ENCODE results near the gene NKX1-1. TPM values are rescaled to one million over a fixed set of nuclear protein-coding genes. Genes with fewer than 3 reads are reported as not detected.
"Not testable (repeated sequence)": the region's sequence is repeated elsewhere in the genome, so short reads cannot be mapped to it uniquely, and the experiment has no call there.

NKX1-1 gene
- polyA plus RNA-seq, 10 donors, result not detected

DNA sequence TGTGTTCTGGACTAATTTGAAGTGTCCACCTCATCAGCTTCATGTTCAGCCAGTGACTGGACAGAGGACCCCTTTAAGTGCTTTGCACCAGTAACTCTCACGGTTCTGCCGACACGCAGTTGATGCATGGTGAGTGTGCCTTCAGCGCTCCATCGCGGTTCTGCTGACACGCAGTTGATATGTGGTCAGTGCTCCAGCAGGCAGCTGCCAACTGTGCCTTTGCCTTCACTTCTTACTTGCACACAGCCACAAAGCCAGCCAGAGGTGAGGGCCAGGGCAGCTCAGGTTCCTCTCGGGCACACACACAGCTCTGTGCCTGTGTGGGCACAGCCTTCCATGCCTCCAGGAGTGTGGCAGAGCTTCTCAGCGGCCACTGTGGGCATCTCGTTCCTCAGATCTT, 12.4 kb downstream of the NKX1-1 start:
- DNase-seq, result no peak

DNA sequence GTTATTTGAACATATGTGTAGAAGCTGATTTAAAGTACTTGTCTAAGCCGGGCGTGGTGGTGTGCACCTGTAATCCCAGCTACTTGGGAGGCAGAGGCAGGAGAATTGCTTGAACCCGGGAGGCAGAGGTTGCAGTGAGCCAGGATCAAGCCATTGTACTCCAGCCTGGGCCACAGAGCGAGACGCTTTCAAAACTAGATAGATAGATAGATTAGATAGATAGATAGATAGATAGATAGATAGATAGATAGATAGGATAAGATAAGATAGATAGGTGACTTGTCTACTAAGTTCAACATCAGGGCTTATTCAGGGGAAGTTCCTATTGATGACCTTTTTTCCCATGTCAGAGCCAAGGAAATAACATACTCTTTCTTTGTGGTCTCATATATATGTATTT, 12.9 kb downstream of the NKX1-1 start:
- not testable (repeated sequence) for DNase-seq

DNA sequence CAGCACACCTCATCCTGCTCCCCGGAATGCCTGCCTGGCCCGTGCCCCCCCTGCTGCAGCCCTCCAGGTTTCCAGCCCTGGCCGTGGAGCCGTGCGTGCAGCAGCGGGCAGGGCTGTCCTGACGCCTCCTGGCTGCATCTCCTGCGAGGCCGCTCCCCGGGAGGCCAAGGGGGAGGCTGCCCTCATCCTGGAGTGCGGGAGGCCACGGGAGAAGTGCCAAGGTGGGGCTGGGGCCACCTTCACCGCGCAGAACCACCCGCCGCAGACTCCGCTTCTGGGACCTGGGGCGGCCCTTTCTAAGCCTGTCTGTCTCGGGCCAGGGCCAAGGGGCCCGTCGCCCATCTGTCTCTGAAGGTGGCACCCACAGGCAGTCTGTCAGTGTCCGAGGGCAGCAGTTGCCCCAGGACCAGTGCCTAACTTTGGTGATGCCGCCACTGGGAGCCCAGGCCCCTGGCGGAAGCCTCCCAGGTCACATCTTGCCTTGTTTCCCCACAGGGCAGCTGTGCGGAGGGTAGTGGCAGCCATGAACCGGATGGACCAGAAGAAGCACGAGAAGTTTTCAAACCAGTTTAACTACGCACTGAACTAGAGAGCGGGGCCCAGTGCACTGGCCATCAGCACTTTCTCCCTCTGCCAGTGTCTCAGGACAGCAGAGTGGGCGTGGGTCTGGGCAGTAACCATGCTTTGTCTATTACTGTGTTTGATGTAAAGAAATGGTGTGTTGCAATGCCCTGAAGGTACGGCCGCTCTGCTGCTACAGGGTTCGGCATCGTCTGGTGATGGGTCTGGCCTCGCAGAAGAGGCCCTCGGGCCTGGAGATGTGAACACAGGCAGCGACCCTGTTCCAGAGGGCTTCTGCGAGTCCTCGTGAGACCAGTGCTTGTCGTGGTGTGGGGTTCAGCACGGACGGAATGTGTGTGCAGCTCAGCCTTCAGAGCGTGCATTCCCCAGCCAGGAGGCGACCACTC, 20.6 kb downstream of the NKX1-1 start:
- DNase-seq, result no peak

DNA sequence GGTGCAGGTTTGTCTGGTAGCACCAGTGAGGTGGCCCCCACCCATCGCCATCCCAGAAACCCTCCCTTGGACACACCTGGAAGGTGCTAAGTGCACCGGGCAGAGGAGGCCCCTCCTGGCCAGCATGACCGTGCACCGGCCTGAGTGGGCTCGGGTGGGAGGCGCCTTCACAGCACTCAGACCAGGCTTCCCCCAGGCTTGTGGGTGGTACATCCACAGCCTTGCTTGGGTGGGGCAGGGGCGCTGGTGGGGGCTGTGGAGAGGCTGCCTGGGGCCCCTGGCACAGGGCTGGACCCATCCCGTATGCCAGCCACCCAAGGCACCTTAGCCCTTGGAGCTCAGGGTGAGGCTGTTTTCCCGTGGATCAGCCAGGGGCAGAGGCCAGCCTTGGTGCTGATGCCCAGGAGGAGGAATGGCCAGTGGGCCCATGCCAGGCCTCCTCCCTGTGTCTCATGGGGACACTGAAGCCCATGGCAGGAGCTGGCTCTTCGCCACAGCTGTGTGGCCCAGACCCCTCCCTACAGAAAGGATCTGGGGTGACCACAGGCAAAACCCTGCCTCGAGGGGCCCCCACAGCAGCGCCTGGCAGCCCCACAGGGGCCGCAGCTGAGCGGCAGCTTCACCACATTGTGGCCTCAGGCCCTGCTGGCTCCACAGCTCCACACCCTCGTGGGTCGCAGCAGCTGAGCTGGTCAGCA, 21.4 kb downstream of the NKX1-1 start:
- DNase-seq, result no peak

DNA sequence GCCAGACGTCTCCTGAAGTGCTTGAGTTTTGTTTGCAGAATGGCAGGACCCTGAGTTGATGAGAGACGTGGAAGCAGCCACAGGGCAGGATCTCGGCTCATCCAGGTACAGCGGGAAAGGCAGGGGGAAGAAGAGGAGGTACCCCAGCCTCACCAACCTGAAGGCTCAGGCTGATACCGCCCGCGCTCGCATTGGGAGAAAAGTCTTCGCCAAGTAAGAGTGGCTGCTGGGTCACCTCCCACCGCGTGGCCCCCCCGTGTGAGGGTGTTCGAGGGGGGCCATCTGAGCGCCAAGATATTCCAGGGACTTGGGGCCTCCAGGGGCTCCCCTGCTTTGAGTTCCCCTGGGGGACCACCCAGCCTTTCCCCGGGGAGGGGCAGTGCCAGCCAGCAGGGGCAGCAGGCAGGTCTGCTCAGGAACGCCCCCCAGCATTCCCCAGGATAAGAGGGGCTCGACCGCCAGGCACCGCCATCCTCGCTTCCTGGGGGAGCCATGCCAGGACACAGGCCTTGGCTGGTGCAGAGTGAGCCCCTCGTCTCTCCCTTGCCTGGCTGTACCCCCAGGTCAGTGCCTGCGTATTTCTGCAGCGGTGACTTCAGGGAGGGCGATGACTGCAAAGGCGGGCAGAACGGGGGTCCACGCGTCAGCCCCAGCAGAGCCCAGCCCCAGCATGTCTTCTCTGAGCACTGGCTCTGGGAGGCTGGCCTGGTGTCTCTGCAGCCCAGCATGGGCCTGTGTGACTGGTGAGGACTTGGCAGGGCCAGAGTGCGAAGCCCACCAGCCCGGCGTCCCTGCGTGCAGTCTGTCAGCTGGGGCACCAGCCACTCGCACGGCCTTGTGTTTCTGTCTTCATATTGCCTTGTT, 22.3 kb downstream of the NKX1-1 start:
- DNase-seq, result no peak

DNA sequence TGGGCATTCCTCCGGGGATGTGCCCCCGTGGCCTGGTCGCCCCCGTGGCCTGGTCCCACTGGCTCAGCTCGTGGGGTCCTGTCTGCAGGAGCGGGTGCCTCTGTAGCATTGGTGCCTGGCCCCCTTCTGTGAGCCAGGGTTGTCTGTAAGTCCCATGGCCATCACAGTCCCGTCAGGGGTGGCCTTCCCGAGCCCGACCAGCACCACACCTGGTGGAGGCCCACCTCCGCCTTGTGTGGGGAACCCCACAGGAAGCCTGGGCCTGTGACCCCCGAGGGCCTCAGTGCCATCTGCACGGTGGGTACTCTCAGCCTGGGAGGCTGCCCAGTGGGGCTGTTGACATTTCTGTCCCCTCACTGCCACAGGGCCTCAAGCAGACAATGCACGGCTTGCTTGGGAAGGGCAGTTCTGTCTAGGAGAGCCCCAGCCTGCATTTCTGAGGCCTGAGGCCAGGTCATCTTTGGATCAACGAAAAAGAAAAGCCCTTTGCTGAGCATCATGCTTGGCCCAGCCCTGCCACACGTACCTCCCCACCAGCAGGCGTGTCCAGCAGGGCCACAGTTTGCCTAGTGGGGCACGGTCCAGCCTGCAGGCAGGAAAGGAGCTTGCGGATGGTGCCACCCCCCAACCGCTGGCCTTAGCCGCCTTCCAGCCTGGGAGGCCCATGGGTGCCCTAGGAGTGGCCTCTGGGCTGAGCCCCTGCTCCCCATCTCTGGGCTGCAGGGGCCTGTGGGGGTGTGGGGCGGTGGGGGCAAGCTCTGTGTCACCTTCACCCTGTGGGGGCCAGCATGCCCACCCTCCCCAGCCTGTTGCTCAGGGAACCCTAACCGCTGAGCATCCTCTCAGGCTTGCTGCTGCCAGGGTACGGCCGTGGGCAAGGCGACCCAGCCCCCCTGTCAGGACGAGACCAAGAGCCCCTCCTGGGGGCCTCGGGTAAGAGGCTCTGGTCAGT, 23.2 kb downstream of the NKX1-1 start:
- no peak for DNase-seq

DNA sequence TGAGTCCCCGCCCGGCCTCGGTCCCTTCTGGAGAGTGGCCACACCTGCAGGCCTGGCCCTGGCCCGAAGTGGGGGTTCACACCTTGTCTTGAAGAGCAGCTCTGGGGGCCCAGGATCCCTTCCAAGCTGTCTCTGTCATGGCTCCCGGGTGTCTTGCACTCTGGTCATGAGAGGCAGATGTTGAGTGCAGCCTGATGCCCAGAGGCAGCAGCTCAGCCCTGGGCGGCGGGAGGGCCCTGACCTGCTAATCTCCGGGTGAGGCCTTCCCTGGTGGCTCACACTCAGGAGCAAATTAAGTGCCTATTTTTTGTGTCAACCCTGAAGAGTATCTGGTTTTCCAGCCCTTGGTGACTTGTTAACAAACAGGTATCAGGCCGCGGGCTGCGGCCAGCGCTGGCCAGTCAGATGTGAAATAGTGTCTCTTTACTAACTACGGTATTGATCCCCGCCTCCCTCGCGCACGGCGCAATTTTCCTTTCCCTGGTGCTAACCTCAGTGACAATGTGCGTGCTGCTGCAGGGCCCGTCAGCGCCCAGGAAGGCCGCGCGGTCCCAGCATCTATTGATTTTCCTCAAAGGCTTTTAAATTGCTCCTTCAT, 24.2 kb downstream of the NKX1-1 start:
- DNase-seq, result no peak

DNA sequence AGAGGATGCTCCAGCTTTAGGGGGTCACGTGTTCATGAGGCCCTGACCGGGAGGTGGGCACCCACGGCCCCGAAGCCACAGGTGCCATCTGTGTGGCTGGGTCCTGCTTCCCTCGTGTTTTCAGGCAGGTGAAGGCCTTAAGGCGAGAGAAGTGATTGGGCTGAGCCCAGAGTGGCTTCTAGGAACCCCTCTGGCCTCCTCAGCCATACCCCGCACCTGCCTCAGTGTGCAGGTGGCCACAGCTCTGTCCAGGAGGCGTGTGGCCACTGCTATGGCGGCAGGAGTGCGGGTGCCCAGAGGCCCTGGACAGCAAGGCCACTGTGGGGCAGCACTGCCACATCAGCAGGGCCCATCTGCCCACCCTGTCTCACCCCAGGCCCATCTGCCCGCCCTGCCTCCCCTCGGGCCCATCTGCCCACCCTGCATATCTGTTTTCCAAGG, 25.0 kb downstream of the NKX1-1 start:
- DNase-seq, result no peak

DNA sequence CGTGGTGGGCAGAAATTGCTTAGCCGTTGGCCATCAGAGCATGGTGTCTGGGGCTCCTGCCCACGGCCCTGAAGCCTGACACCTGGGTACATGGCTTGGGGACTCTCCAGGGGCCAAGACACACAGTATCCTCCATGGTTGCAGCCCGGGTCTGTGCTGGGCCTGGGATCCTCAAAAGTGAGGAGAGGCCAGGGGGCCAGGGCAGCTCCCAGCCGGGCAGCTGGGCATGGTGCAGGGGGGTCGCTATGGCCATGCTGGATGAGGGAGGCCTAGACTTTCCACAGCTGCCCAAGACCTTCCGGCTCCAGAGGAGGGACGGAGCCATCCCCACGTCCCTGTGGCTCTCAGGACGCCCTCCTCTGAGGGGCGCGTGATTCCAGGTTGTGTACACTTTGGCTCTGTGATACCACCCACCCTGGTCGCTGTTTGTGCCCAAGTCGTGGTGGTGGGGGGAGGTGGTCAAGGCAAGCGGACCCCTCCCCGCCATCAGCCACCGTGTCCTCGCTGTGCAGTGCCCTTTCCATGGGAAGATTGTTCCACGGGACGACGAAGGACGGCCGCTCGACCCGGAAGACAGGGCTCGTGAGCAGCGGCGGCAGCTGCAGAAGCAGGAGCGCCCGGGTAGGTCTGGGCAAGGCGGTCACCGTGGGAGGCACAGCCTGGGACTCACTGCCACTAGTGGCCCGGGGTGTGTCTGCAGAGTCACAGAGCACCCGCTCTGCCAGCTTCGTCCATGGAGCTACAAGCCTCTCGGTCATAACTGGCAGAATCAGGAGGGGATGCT, 25.7 kb downstream of the NKX1-1 start:
- no peak for DNase-seq

DNA sequence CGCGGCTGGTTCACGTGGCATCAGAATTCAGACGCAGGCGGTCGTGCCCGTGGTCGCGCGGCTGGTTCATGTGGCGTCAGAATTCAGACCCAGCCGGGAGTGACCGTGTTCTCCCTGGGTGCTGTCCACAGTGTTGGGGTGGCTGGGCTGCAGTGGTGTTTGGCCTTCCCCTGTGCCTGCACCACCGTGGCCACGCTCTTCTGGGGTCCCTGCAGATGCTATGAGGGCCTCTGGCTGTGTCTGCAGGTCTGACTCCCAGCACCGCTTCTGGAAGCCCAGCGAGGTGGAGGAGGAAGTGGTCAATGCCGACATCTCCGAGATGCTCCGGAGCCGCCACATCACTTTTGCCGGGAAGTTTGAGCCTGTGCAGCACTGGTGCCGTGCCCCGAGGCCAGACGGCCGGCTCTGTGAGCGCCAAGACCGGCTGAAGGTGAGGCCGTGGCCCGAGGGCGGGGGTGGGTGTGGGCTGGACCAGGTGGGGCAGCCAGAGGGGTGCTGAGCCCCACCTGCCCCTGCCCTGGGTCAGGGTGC, 26.4 kb downstream of the NKX1-1 start:
- no peak for DNase-seq

DNA sequence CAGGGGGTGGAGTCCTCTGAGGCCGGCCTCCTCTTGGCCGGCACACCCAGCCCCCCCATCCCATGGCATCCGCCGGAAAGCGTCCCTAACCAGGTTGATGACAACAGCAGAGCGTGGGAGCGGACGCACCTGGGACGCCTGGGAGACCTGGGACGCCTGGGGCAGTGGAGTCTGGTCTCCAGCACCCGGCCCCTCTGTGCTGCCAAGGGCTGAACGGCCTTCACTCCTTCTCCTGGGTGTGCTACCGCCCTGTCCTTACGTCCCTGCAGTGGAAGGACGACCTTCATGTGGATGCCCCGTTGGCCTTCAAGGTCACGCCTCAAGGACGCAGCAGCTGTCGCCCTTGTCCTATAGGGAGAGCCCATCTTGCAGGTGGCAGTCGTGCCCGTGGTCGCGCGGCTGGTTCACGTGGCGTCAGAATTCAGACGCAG, 26.9 kb downstream of the NKX1-1 start:
- DNase-seq, result no peak

DNA sequence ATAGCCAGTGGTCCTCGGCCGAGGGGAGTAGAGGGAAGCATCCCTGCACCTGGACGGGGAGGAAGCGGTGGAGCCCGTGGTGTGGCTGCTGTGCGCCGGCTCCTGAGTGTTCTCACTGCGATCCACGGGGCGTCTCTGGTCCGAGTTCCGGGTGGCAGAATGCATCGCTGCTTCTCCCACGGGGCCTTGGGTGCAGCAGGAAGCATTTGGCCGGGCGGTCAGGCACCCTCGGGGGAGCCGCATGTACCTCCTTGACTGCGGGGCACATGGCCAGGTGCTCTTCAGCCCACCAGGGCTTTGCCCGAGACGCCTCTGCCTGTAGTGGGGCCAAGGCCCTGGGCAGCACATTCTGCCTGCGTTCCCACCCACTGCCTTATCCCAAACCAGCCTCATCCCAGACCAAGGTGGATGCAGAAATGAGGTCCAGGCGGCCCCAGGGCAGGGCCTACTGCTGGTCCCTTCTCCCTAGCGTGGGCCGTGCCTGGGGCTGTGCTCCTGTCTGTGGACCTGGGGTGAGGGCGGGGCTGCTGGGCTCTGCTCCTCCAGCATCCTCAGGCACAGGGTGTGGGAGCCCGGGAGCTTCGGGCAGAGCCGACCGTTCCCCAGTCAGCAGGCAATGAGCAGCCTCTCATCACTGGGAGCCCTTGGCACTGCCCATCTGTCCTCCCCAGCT, 27.5 kb downstream of the NKX1-1 start:
- no peak for DNase-seq

DNA sequence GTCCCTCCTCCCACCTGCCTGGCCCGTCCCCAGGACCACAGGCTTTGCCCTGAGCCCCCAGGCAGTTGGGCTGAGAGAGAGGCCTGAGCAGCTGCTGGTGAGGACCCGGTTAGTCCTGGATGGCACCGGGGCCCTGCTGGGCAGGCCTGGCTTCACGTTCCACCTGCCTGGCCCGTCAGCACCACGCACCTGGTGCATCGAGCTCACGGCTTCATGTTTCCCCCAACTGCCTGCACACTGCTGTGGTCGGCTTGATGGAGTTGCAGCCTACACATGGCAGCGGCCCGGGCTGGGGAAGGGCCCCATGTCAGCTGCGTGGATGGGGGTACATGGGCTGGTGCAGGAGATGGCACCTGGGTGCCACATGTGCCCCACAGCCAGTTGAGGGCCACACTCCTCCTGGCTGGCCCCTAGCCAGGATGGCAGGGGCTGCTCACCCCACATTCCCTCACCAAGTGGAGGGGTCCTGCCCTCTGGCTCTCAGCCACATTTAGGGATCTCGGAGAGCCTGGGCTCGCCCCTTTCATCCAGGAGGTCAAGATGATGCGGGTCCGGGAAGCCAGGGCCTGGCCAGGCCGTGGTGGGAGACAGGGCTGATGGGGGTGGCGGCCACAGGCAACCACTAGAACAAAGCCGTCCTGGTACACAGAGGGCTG, 28.5 kb downstream of the NKX1-1 start:
- no peak for DNase-seq

DNA sequence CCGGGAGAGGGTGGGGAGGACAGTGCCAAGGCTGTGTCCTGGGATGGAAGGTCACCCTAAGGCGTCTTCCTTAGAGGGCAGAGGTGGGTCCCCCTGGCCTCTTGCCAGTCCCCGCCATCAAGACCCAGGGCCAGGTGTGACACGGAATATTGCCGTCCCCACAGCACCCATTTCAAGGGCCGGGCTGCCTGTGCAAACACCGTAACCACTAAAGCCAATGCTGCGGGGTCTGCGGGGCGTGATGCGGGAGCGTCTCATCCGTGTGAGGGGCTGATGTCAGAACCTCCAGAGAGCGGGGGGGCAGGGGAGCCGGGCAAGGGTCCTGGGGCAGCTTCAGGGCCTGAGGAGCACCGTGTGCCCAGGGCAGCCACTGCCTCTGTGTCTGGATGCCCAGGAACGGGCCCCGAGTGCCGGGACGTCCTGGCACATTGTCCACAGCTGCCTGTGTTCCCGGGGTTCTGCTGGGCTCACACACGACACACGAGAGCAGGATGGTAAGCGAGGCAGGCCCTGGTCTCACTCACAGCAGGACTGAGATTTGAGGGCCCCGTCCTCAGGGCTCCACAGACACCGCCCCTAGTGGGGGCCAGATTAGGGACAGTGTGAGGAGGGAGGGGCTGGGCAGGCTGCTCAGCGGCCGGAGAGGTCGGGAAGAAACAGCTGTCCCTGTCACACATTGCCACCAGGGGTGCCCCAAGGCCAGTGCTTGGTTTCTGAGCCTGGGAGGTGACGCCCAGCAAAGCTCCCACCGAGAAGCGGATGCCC, 29.2 kb downstream of the NKX1-1 start:
- peak; percentile 33 to 51 (median 35) for DNase-seq

DNA sequence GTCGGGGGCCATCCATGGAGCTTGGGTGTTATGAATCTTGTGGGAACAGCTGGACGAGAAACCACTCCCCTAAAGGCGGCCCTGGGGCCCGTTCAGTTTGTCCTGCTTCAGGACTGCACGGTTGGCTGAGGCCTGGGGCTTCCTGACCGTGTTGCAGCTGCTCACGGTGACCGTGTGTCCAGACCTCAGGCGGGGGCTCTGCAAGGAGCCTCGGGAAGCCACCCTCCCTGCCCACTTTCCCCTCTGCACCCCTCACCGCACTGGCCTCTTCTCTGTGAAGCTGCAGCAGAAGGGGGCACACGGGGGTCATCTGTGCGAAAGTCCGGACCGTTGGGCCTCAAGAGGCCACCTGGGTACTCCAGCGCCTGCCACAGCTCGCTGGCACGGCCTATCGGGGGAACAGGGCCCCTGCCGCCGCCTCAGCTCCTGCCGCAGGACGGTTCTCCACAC, 29.8 kb downstream of the NKX1-1 start:
- no peak for DNase-seq

DNA sequence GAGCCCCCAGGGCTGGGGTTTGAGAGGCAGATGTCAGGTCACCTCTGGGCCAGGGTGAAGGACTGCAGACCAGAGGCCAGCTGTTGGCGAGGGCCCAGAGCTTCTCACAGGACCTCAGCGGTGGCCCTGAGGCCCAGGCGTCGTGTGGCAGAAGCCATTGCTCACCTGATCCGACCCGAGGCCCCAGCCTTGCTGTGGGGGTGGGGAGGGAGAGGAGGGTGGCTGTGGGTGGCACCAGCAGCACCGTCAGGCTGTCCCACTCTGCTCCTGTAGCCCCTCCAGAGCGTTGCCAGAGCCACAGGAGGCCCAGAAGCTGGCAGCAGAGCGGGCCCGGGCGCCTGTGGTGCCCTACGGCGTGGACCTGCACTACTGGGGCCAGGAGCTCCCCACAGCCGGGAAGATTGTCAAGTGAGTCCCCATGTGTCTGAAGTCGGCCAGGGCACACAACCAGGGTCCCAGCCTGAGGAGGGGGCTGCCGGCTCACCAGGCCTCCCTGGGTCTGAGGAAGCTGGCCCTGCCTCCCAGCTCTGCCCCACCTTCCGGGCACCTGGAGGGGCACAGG, 30.4 kb downstream of the NKX1-1 start:
- no peak for DNase-seq
